Measurements from ENCODE around the gene DNAJC10. TPM values are rescaled to one million over a fixed set of nuclear protein-coding genes. Genes with fewer than 3 reads are reported as not detected.
"Not testable (repeated sequence)": the region's sequence is repeated elsewhere in the genome, so short reads cannot be mapped to it uniquely, and the experiment has no call there.

The DNAJC10 gene
- total RNA-seq, 1 experiment from 2014 or later = 90.4 TPM

DNA sequence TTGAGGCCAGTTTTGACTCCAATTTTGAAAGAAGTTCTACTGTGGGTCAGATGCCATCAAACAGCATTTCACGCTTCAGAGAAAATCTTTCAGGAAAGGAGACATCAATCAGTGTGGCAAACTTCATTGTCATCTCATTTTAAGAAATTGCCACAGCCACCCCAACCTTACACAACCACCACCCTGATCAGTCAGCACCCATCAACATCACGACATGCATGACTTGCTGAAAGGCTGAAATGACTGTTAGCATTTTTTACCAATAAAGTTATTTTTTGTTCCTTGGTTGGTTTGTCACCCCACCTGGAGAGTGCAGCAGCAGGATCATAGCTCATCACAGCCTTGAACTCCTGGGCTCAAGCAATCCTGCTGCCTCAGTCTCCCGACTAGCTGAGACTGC is 10.4 kb downstream of the DNAJC10 start:
- DNase-seq (ENCODE audit: low read depth) = no peak

- DNase-seq (ENCODE audit: low read depth) = no peak
Observed at GRCh38 chr2:182728014-182728413, 12.0 kb downstream of the DNAJC10 start.

DNA sequence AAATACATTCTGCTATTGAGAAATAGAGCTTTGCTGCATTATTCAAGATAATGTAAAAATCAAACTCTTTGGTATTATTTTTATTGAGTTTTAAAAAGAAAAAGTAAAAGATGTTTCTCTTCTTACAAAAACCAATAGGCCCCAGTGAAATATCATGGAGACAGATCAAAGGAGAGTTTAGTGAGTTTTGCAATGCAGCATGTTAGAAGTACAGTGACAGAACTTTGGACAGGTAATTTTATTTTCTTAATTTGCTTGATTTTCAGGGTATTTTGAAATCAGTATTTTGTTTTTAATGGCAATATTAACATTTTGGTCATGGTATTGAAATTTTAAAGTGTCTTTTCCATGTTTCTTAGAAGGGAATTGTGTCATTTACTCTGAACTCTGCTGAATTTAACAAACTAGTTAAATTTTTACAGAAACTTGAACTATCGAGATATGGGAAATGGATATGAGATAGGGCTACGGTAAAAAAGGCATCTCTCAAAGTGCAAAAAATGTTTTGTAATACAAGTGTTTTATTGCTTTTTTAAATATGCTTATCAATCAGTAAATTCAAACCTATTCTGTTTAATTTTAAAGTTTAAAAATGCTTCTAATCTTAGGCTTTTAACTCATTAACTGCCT is 13.8 kb downstream of the DNAJC10 start:
- no peak for DNase-seq (ENCODE audit: low read depth)

DNA sequence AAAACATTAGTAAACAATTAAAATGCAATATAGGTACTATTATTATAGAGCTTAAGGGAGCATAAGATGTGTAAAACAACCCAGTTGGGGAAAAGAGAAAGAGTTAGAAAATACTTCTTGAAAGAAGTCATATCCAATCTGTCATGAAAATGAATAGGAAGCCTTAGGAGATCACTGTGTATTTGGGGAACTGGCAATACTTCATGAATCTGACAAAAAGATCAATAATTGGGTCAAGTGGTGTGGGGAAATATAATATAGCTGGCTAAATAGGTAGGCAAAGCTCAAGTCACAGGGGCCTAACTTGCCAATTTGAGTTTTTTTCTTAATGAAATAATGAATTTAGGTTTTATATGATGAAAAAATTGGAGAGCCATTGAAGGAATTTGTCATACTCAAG is 14.4 kb downstream of the DNAJC10 start:
- no peak for DNase-seq (ENCODE audit: low read depth)

DNA sequence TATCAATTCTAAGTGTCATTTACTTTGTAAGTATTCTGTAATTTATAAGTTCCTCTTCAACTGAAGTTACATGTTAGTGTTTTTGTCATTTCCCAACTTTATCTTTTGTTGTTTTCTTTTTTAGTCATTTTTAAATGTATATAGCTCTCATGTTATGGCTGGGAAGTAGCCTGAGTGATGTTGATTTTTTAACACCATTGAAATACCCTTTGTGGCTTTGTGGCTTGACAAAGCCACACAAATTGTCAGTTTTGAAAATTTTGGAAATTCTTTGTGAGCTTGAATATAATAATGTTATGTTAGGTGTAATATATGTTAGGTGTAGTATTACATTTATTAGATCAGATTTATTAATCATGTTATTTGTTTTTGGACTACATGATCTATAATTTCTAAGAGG is 16.7 kb downstream of the DNAJC10 start:
- DNase-seq (ENCODE audit: low read depth) = no peak

- DNase-seq (ENCODE audit: low read depth) = no peak
Observed at GRCh38 chr2:182733572-182733971, 17.5 kb downstream of the DNAJC10 start.

GRCh38 chr2:182736856-182737255 is 20.8 kb downstream of the DNAJC10 start:
- not testable (repeated sequence) for DNase-seq (ENCODE audit: low read depth)

DNA sequence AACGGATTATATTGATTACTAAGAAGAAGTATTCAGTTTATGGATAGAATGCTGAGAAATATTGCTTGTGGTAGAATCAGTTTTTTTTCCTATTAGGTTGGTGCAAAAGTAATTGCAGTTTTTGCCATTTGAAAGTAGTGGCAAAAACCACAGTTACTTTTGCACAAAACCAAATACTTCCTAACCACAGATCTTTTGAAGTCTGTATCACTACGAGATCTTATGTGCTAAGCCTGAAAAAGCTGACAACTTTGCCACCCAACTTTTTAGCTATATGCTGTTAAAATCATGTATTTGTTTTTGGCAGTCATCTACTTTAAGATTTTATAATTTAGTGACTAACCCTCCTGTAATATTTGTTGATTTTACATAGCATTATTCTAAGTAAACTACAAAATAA is 24.6 kb downstream of the DNAJC10 start:
- no peak for DNase-seq (ENCODE audit: low read depth)

- DNase-seq (ENCODE audit: low read depth) = no peak
Observed at GRCh38 chr2:182741620-182742019, 25.6 kb downstream of the DNAJC10 start.

DNA sequence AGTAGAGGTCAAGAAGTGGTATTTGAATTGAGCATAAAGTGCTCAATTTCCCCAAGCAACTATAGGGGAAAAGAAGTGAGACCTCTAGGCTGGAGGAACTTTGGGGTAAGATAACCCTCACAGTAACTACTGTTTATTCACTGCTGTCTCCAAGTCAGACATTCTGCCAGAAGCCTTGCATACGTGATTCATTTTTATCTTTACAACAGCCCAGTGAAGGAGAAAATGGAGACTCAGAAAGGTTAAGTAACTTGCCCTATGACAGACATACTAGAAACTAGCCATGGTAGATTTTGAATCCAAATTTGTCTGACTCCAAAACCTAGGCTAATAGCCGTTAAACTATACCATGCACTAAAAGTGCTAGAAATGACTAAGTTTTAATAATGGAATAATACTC is 28.4 kb downstream of the DNAJC10 start:
- DNase-seq (ENCODE audit: low read depth) = no peak

DNA sequence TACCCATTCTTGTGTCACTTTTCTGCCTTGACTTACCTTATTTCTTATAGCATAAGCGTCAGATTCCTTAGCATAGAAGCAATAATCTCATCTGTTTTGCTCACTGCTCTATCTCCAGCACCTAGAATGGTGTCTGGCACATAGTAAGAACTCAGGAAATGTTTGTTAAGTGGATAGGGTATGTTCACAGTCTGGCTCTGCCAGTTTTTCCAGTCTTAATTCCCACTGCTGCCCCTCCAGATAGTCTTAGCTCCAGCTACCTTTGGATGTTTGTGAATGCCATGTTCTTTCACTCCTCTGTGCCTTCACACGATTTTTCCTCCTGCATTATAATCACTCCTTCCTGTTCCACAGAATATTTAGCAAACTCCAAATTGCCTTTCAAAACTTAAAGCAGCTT is 29.0 kb downstream of the DNAJC10 start:
- DNase-seq (ENCODE audit: low read depth) = no peak

DNA sequence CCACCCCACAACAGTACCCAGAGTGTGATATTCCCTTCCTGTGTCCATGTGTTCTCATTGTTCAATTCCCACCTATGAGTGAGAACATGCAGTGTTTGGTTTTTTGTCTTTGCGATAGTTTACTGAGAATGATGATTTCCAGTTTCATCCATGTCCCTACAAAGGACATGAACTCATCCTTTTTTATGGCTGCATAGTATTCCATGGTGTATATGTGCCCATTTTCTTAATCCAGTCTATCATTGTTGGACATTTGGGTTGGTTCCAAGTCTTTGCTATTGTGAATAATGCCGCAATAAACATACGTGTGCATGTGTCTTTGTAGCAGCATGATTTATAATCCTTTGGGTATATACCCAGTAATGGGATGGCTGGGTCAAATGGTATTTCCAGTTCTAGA is 29.8 kb downstream of the DNAJC10 start:
- not testable (repeated sequence) for DNase-seq (ENCODE audit: low read depth)

DNA sequence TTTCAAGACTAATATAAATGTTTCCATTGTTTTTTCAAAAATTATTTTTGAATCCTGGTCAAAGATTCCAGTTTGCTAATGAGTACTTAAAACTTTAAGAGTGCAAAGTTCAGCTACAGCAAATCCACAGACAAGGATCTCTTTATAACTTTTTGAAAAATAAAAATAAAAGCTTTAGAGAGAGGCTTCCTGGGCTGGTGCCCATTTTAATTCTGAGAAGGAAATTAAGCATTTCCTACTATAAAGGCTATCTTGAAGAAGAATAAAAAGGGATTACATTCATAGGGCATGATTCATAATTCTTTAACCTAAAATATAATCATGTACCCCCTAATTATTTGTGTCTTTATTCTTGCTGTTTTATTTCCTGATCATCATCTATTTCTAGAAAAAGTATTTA is 38.2 kb downstream of the DNAJC10 start:
- DNase-seq (ENCODE audit: low read depth) = no peak

GRCh38 chr2:182758379-182758778 is 42.3 kb downstream of the DNAJC10 start:
- no peak for DNase-seq (ENCODE audit: low read depth)

GRCh38 chr2:182761903-182762302 is 45.8 kb downstream of the DNAJC10 start:
- DNase-seq (ENCODE audit: low read depth) = peak; percentile 50

DNA sequence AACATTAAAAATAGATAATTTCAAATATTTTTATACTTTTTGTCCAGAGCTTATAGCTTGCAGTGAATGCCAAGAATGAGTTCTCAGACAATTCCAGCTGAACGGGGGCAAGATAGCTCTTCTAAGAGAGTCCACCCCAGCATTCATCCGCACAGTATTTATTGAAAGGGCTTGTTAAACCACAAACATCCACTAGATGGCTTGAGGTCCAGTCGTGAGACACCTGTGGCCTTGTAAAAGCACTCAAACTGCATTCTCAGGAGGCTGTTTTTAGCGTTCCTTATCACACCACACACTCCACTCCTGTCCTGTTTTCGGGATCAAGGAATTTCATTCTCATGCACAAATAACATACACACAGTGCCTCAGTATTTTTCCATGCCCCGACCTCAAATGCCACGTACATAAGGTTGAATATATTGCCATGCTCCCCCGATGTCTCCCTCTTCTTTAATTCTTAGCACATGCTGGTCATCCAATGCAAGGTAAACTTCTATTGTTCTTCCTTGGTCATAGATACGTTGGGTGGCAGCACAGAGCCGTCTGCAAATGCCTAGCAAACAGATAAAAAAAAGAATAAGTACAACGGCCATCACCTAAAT is 47.4 kb downstream of the DNAJC10 start:
- DNase-seq (ENCODE audit: low read depth) = peak; percentile 44

GRCh38 chr2:182766626-182767025 is 50.6 kb downstream of the DNAJC10 start:
- no peak for DNase-seq (ENCODE audit: low read depth)

DNA sequence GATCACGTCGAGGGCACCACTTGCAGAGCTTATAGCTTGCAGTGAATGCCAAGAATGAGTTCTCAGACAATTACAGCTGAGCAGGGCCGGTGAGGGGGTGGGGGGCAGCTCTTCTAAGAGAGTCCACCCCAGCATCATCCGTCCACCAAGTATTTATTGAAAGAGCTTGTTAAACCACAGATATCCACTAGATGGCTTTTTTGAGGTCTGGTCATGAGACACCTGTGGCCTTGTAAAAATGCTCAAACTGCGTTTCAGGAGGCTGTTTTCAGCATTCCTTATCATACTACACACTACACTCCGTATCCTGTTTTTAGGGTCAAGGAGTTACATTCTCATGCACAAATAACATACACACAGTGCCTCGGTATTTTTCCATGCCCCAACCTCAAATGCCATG is 51.5 kb downstream of the DNAJC10 start:
- peak; percentile 31 for DNase-seq (ENCODE audit: low read depth)

DNA sequence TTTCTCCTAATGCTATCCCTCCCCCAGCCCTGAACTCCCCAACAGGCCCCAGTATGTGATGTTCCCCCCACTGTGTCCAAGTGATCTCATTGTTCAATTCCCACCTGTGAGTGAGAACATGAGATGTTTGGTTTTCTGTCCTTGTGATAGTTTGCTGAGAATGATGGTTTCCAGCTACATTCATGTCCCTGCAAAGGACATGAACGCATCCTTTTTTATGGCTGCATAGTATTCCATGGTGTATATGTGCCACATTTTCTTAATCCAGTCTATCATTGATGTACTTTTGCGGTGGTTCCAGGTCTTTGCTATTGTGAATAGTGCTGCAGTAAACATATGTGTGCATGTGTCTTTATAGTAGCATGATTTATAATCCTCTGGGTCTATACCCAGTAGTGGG is 52.9 kb downstream of the DNAJC10 start:
- DNase-seq (ENCODE audit: low read depth) = not testable (repeated sequence)

DNA sequence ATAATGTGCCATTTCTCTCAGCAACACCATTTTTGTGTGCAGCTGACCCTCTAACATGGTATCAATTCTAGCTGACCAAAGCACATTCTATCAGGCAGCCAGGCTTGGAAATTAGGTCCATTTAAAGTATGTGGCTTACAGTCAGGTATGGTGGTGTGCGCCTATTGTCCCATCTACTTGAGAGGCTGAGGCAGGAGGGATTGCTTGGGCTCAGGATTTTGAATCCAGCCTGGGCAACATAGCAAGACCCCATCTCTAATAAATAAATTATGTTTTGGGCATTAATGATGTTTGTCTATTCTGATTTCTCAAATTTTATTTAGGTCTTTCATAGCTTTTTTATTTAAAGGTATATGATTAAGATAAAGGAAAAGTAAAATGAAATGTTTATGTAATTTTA is 63.3 kb downstream of the DNAJC10 start:
- no peak for DNase-seq (ENCODE audit: low read depth)

DNA sequence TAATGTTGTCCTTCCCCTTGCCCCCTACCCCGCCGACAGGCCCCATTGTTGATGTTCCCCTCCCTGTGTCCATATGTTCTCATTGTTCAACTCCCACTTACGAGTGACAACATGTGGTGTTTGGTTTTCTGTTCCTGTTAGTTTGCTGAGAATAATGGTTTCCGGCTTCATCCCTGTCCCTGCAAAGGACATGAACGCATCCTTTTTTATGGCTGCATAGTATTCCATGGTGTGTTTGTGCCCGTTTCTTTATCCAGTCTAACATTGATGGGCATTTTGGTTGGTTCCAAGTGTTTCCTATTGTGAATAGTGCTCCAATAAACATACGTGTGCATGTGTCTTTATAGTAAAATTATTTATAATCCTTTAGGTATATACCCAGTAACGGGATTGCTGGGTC is 65.0 kb downstream of the DNAJC10 start:
- not testable (repeated sequence) for DNase-seq (ENCODE audit: low read depth)

- not testable (repeated sequence) for DNase-seq (ENCODE audit: low read depth)
Observed at GRCh38 chr2:182782686-182783085, 66.6 kb downstream of the DNAJC10 start.

- no peak for DNase-seq (ENCODE audit: low read depth)
Observed at GRCh38 chr2:182784058-182784706, 68.1 kb downstream of the DNAJC10 start.

All from LHCN-M2 (cell line).